PC-9 (cell line): ENCODE results near the gene CAPN5. TPM values are rescaled to one million over a fixed set of nuclear protein-coding genes. Genes with fewer than 3 reads are reported as not detected.

ENCODE experiments used
- BruUV-seq: library from RNA; stranded (reverse); fragments of 400-500 nt; replicated peaks from 2 replicates; lab custom pipeline; 2021; lab: Mats Ljungman, UMichigan
- CTCF ChIA-PET: fragments of 300-600 bp; sonication (Branson Sonifier 250); formaldehyde crosslinking; loops from one replicate; lab custom pipeline; 2022; ENCODE audit warnings: antibody characterized with exemption; lab: Charles Lee
- POLR2A ChIA-PET: fragments of 300-600 bp; sonication (Branson Sonifier 250); formaldehyde crosslinking; loops from one replicate; lab custom pipeline; 2022; ENCODE audit warnings: antibody characterized with exemption; ENCODE audit not compliant: unreplicated experiment; lab: Charles Lee
- DNase-seq, 2 experiments: peaks; one replicate each; pipeline versions ENCODE4 v3.0.0 to v3.0.0-alpha.2; 2015 to 2022; ENCODE audit warnings: mixed read lengths in 1 of 2
- H2AFZ ChIP-seq: fragments of 200-600 bp; sonication (generic); 2 replicates; pipeline ENCODE4 v1.8.1; 2017; ENCODE audit warnings: antibody characterized with exemption
- H3F3A ChIP-seq: fragments of 200-600 bp; sonication (generic); 2 replicates; pipeline ENCODE4 v1.8.1; 2017; ENCODE audit warnings: antibody characterized with exemption, mild to moderate bottlenecking, low read depth; ENCODE audit not compliant: insufficient read depth
- H3K27ac ChIP-seq: fragments of 200-600 bp; sonication (generic); 2 replicates; pipeline ENCODE4 v1.6.1; 2016; ENCODE audit warnings: mixed run types
- H3K27me3 ChIP-seq: fragments of 200-600 bp; sonication (generic); 2 replicates; pipeline ENCODE4 v1.6.1; 2016; ENCODE audit warnings: low read depth, mixed run types; ENCODE audit not compliant: insufficient read depth
- H3K36me3 ChIP-seq: fragments of 200-600 bp; sonication (generic); 2 replicates; pipeline ENCODE4 v1.6.1; 2016; ENCODE audit warnings: low read depth, mixed run types
- H3K4me1 ChIP-seq: fragments of 200-600 bp; sonication (generic); replicated peaks from 2 replicates; pipeline ENCODE4 v1.6.1; 2016; ENCODE audit warnings: mixed run types; ENCODE audit not compliant: insufficient read depth
- H3K4me2 ChIP-seq: fragments of 200-600 bp; sonication (generic); 2 replicates; pipeline ENCODE4 v1.6.1; 2017; ENCODE audit warnings: mixed run types
- H3K4me3 ChIP-seq: fragments of 200-600 bp; sonication (generic); 2 replicates; pipeline ENCODE4 v1.6.1; 2016; ENCODE audit warnings: mixed run types
- H3K79me2 ChIP-seq: fragments of 200-600 bp; sonication (generic); 2 replicates; pipeline ENCODE4 v1.6.1; 2017; ENCODE audit warnings: low read depth, mixed run types
- H3K9me2 ChIP-seq: fragments of 200-600 bp; sonication (generic); 2 replicates; pipeline ENCODE4 v1.8.1; 2017; ENCODE audit warnings: mild to moderate bottlenecking; ENCODE audit not compliant: insufficient read depth
- H3K9me3 ChIP-seq: fragments of 200-600 bp; sonication (generic); 2 replicates; pipeline ENCODE4 v1.8.1; 2016; ENCODE audit warnings: low read depth; ENCODE audit not compliant: insufficient read depth
- H4K20me1 ChIP-seq: fragments of 200-600 bp; sonication (generic); 2 replicates; pipeline ENCODE4 v1.8.1; 2017; ENCODE audit not compliant: insufficient read depth
- CTCF ChIP-seq: fragments of 200-600 bp; sonication (generic); conservative IDR thresholded peaks from 2 replicates; pipeline ENCODE4 v1.6.1; 2017; ENCODE audit warnings: mixed run types, antibody characterized with exemption, mild to moderate bottlenecking, moderate library complexity
- EZH2 ChIP-seq: fragments of 200-600 bp; sonication (generic); IDR thresholded peaks from 2 replicates; pipeline ENCODE4 v1.8.0; 2017; ENCODE audit warnings: antibody characterized with exemption, low read depth
- intact Hi-C: fragments of 100-400 bp; cut with micrococcal nuclease; formaldehyde crosslinking; loops from one replicate; pipeline ENCODE4 v1.10.0; 2022; ENCODE audit not compliant: unreplicated experiment
- total RNA-seq: library from RNA; stranded (reverse); gene quantifications from 2 replicates; pipeline ENCODE4 v1.2.3, GENCODE V29; 2021

Gene CAPN5
- total RNA-seq, 1 experiment from 2014 or later, result 9.9 TPM

GRCh38 chr11:77144196-77144856, 77.6 kb downstream of the CAPN5 start:
- Histone ChIP-seq H3K4me1 (no peaks in the 10 kb centered on the region), H3K4me2 (no peak overlapping the region), H3K79me2 (no peaks in the 10 kb centered on the region), H3K9me3 (no peaks in the 10 kb centered on the region), H3K4me3 (no peak overlapping the region), H4K20me1 (no peaks in the 10 kb centered on the region), H3K9me2 (no peaks in the 10 kb centered on the region), H3K36me3 (no peaks in the 10 kb centered on the region), H3K27me3 (peaks cover 29% of the 10 kb centered on the region; the same call in 1 of the 2 replicates), H3K27ac (no peak overlapping the region), H2AFZ (no peak overlapping the region), H3F3A (no peaks in the 10 kb centered on the region)
- BruUV-seq, result no TSS peak
- no peak for TF ChIP-seq EZH2
- TF ChIP-seq CTCF, result no peak
- POLR2A ChIA-PET, result no interaction called here
- CTCF ChIA-PET, result interaction anchor here (0.8 to 0.9 kb wide), 2 partner anchors 17 to 224 kb away, joined by 4 read pairs; partner anchors contain the start of gene MYO7A
- no peak for DNase-seq
- intact Hi-C loops, result no loop called here

- CTCF ChIA-PET, result interaction anchor here (0.8 to 0.9 kb wide), 2 partner anchors 18 to 225 kb away, joined by 4 read pairs; partner anchors contain the start of gene MYO7A
- H3K4me1 ChIP-seq, result no peaks in the 10 kb centered on the region
- no peak overlapping the region for H2AFZ ChIP-seq
- no peaks in the 10 kb centered on the region for H3K9me3 ChIP-seq
- H3K79me2 ChIP-seq, result no peaks in the 10 kb centered on the region
- no peaks in the 10 kb centered on the region for H3K36me3 ChIP-seq
- H4K20me1 ChIP-seq, result no peaks in the 10 kb centered on the region
- no peak for DNase-seq
- H3K27ac ChIP-seq, result no peak overlapping the region
- POLR2A ChIA-PET, result no interaction called here
- H3K4me2 ChIP-seq, result no peak overlapping the region
- BruUV-seq, result no TSS peak
- H3K9me2 ChIP-seq, result no peaks in the 10 kb centered on the region
- H3K27me3 ChIP-seq, result peaks cover 34% of the 10 kb centered on the region; the same call in 1 of the 2 replicates
- no peak overlapping the region for H3K4me3 ChIP-seq
- intact Hi-C loops, result no loop called here
- no peaks in the 10 kb centered on the region for H3F3A ChIP-seq
- TF ChIP-seq EZH2, result no peak
- TF ChIP-seq CTCF, result no peak
Observed at GRCh38 chr11:77144857-77145428, 78.2 kb downstream of the CAPN5 start.

- Histone ChIP-seq H3K9me2 (no peaks in the 10 kb centered on the region), H3K9me3 (no peaks in the 10 kb centered on the region), H3K4me3 (no peak overlapping the region), H2AFZ (no peak overlapping the region), H3F3A (no peaks in the 10 kb centered on the region), H3K79me2 (no peaks in the 10 kb centered on the region), H3K4me1 (no peaks in the 10 kb centered on the region), H3K36me3 (no peaks in the 10 kb centered on the region), H3K4me2 (no peak overlapping the region), H3K27ac (no peak overlapping the region), H4K20me1 (no peaks in the 10 kb centered on the region), H3K27me3 (peaks cover 46% of the 10 kb centered on the region)
- BruUV-seq, result no TSS peak
- DNase-seq, result no peak
- ChIA-PET POLR2A (no interaction called here), CTCF (no interaction called here)
- no peak for TF ChIP-seq EZH2
- no peak for TF ChIP-seq CTCF
- intact Hi-C loops, result no loop called here
Observed at GRCh38 chr11:77146261-77147035, 79.7 kb downstream of the CAPN5 start.
